Vagina (tissue), 2 donors: ENCODE measurements around the gene KCNK2.

ENCODE experiments used
- CTCF ChIP-seq, 3 experiments: fragments of 450-650 bp in 2 of 3; fragments of 200-600 bp in 1 of 3; sonication (generic) in 1 of 3; IDR thresholded peaks; one replicate each; pipeline ENCODE4 v1.5.1; 2017 to 2019; ENCODE audit warnings: antibody characterized with exemption in 3 of 3, mild to moderate bottlenecking in 2 of 3, moderate library complexity in 2 of 3
- POLR2AphosphoS5 ChIP-seq, 2 donors: sonication (generic); formaldehyde crosslinking; IDR thresholded peaks; one replicate each; pipeline ENCODE4 v1.9.0; 2017; ENCODE audit warnings: antibody characterized with exemption in 2 of 2, mild to moderate bottlenecking in 2 of 2, low read depth in 1 of 2; ENCODE audit not compliant: insufficient read depth in 1 of 2

DNA sequence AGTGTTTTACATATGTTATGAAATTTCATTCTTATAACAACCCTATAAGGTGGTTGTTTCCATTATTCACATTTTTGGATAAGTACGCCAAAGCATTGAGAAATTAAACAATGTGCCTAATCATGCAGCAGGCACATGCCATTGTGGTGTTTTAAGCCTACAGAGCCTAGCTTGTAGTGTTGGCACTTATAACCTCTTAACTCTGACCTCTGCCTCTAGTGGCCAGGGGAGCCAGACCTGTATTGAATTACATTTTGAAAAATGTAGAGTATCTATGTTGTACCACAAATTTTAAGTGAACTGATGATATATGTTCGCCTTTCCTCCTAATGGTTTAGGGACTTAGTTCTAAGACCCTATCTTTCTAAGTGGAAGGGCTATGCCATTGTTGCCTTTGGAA, 61.0 kb downstream of the KCNK2 start:
- TF ChIP-seq CTCF (IDR thresholded peaks at IDR 0.05) (no peak), POLR2AphosphoS5 (IDR thresholded peaks at IDR 0.05; ENCODE audit: insufficient read depth in 1 of 2, low read depth in 1 of 2) (no peak)
